ENCODE data around the gene PRSS16.

DNA sequence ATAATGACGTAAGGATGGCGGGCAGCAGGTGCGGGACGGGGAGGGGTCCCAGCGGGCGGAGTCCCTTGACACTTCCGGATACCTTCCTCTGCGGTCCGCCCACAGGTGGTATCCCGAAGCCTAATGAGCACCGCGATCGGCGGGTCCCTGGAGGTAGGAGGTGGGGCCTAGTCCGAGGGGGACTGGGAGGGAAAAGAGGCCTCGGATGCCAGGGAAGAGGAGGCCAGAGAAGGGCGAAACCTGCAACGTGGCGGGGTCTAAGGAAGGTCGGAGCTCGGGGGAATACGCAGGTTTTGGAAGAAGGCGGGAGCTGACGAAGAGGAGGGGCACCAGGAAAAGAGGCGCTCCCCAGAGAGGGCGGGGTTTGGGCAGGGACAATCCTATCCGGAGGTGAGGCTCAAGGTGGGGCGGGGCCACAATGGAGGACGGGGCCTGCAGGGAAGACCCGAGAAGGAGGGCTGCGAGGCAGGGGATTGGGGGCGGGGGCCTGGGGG lies 3.7 kb downstream of the PRSS16 start:
- TF ChIP-seq, protein P1, sequence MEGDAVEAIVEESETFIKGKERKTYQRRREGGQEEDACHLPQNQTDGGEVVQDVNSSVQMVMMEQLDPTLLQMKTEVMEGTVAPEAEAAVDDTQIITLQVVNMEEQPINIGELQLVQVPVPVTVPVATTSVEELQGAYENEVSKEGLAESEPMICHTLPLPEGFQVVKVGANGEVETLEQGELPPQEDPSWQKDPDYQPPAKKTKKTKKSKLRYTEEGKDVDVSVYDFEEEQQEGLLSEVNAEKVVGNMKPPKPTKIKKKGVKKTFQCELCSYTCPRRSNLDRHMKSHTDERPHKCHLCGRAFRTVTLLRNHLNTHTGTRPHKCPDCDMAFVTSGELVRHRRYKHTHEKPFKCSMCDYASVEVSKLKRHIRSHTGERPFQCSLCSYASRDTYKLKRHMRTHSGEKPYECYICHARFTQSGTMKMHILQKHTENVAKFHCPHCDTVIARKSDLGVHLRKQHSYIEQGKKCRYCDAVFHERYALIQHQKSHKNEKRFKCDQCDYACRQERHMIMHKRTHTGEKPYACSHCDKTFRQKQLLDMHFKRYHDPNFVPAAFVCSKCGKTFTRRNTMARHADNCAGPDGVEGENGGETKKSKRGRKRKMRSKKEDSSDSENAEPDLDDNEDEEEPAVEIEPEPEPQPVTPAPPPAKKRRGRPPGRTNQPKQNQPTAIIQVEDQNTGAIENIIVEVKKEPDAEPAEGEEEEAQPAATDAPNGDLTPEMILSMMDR (conservative IDR thresholded peaks at IDR 0.05; ENCODE audit: low read depth in 2 of 2) = no peak
- peak; percentile 36 for TF ChIP-seq POLR2AphosphoS5 (IDR thresholded peaks at IDR 0.05; ENCODE audit: low read depth)
- TF ChIP-seq EZH2 (IDR thresholded peaks at IDR 0.05; ENCODE audit: low read depth, unreplicated experiment) = no peak
